Hindlimb muscle (tissue), 1 donor: Measurements from ENCODE around the gene ATP2B2. TPM values are rescaled to one million over a fixed set of nuclear protein-coding genes. Genes with fewer than 3 reads are reported as not detected.

Experiments
- DNase-seq: peaks from one replicate; pipeline ENCODE4 v3.0.0-alpha.2; 2013
- polyA plus RNA-seq: library from polyadenylated mRNA; unstranded; fragments of 120-200 nt; gene quantifications from one replicate; pipeline ENCODE4 v1.2.1, GENCODE V29; 2013; ENCODE audit not compliant: insufficient read length

The ATP2B2 gene
- polyA plus RNA-seq, 1 donor, result 7.1 TPM

DNA sequence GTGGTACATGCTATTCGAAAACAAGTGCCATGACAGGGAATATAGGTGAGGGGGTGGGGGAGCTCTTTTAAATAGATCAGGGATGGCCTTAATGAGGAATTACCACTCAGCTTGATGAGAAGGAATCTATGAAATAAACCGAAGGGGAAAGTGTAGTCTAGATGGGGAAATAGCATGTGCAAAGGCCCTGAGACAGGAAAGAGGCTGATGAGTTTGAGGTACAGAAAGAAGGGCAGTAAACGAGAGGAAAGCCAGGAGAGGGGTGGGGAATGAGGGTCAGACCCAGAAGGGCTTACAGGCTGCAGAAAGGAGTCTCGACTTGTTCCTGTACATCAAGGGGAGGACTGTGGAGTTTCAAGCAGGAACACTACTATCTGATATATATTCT, 12.2 kb downstream of the ATP2B2 start:
- no peak for DNase-seq

DNA sequence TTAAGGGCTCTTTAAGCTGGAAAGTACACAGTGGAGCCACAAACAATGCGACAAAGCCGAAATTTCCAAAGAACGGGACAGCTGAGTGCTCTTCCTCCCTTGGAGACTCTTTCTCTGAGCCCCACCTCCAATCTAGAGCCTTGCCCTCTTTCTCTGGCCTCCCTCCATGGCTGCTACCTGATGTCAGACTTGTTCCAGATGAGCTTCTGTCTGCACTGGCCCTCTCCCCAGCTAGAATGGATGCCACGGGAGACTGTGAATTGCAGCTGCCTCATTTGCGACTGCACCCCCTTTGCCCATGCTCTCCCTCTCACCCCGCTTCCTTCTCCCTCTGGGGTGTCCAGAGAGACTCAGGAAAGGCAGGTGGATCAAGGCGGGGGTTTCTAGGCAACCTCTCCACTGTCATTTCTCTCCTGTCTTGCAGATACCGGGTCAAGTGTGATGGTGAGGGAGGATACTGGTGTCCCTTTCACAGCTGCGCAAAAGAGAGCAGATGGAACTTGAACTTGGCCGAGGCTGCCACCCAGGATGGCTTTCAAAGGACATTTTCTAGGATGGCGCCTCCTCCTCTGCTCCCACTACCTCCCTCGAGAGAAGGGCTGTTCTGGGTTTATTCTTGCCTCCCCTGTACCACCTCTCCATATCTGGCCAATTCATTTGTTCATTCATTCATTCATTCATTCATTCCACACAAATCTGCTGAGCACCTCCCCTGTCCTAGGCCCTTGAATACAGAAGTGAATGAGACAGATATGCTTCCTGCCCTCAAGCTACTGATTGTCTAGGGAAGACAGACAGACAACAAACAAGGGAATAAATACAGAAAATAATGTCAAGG, 12.8 kb downstream of the ATP2B2 start:
- no peak for DNase-seq

DNA sequence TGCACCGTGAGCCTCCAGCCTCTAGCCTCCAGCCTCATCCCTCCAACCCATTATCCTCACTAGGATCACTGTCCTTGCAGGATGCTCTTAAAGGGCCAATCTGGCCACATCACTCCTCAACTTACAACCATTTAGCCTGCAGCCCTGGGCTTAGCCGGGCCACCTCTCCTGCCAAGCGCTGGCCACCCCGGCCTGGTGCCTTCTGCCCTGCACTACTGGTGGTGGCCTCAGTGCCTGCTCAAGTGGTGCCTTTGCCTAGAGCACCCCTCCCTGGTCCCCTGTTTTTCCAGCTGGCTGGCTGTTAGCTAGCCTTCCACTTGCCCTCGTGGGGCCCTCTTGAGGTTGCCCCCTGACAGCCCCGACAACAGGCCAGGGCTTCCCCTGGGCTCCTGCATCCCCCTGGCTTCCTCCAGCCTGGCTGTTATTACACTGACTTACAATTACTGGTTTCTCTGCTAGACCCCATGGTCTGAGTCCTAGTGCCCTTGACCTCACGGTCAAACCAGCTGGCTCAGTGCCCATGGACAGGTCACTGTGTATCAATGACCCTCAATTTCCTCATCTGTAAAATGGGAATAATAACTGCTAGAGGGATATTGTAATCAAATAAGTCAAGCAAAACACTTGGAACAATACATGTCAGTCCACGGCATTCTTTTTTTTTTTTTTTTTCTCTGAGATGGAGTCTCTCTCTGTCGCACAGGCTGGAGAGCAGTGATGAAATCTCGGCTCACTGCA, 15.5 kb downstream of the ATP2B2 start:
- DNase-seq, result no peak

DNA sequence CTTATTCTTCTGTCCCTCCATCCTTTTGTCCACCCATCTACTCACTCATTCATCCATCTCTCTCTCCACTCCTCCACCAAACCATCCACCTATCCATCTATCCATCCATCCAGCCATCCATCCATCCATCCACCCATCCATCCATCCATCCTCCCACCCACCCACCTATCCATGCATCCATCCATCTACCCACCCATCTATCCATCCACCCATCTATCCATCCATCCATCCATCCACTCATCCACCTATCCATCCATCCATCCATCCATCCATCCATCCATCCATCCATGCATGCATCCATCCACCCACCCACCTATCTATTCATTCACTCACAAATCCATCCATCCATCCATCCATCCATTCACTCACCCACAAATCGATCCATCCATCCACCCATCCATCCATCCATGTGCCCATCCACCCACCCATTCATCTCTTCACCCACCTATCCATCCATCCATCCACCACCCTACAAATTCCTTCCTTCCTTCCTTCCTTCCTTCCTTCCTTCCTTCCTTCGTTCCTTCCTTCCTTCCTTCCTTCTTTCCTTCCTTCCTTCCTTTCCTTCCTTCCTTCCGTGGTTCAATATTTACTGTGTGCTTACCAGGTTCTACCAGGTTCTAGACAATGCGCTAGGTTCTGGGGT, 17.3 kb downstream of the ATP2B2 start:
- DNase-seq, result no peak

DNA sequence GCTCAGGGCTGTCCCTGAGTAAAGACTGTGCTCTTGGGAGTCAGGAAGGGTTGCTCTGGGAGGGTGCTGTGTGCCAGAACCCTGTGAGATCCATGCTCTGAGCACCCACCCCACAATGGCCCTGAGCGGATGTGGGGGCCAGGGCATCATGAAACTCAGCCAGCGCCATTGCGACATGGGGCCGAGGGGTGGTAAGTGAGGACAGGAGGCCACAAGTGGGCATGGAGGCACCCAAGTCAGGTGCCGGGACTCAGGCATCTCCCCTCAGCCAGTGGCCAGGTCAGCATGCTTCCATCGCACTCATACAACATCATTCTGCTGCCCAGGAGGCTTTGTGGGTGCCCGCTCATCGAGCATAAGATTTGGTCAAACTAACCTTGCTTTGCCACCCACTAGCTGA, 19.6 kb downstream of the ATP2B2 start:
- no peak for DNase-seq

DNA sequence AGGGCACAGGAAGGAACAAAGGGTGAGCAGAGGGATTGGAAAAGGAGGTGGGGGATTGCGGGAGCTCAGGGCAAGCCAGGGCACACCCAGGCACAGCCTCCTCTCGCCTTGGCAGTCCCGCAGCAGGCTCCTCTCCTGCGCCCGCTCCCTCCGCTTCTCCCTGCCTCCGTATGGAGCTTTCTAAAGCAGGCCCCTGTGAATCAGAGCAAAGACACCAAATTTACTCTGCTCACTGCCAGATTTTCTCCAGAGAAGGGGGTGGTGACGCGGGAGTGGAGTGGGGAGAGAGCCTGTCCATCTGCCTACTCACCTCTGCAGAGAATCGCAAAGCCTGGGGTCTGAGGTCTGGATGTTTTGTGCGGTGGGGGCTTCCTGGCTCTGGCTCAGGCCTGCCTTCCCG, 20.0 kb downstream of the ATP2B2 start:
- DNase-seq, result no peak

DNA sequence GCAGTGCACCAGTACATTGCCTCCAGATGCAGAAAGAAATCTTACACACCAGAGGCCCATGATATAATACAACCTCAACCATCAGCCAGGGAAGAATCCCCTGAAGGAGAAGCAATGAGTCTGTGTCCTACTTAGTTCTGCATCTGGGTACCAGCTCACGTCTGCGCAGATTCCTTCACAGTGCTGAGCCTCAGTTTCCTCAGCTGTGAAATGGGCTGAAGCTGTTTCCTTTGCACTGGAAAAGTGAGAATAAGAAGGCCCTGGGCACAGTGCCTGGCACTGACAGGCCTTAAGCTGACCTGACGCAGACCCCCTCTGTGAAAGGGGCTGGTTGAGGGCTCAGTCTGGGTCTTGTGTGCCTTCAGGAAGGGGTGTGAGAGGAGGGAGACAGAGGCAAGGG, 20.7 kb downstream of the ATP2B2 start:
- DNase-seq, result no peak

DNA sequence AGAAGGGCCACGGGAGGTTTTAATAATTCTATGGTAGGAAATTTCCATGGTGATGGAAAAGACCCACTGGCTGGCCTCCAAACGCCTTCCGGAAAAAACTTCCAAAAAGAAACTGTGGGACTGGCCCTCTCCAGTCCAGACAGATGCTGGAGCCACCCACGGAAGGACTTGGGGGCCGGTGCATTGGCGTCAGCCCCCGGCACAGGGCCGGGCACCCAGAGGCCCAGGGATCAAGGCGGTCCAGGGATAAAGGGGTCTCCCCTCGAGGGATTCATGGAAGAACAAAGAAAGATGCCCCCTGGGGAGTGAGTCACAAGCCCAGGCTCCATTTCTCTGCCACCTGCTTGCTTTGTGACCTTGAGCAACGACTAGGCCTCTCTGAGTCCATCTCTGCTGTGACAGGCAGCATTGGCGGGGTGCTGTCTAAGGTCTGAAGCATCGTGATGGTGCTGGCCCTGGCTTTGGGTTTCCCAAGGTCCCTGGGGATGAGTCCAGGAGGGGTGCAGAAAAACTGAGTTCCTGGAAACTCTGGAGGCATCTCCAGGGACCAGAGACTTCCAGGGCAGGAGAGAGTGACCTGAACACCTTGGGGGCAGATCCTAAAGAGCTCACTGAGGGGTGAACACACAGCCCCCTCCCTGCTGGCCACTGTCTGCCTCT, 21.6 kb downstream of the ATP2B2 start:
- DNase-seq, result no peak

DNA sequence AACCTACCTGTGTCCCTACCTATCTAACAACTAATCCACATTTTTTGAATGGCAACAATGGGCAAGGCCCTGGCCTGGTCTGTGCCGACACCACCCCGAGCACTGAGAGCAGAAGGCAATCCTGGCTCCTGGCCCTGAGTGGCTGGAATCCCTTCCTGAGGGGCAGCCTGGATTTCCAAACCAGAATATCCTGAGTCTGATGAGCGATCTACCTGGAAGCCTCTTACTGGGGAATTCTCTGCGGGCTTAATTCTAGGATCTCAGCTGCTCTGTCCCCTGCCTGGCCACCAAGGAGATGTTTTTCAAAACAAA, 22.1 kb downstream of the ATP2B2 start:
- no peak for DNase-seq

DNA sequence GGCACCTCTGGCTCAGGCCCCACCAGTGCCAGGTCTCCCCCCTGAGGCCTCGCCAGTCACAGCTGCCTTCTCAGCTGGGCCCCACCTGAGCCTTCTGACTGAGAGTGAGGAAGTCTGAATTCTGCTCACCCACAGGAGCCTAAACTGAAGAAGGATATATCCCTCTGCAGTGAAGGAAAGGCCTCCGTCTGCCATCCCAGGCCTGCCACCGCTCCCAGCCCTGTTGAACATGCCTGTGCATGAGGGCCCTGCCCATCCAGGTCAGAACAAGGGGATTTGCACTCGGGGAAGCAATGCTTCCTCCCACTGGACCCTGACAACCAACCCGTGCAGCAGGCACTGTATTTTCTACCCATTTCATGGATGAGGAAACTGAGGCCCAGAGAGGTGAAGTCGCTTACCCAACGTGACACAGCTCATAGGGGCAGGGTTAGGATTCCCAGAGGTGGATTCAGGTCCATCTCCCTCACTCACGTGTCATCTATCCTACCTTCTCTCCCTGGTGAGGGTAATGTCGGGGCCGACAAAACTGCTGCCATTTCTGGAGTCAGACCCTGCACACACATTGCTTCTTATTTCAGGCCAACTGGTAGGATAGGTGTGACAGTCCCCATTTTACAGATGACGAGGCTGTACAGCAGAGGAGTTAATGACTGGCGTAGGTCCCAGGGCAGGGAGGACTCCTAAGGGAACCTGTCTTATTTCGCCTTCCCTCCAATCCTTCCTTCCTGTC, 22.6 kb downstream of the ATP2B2 start:
- no peak for DNase-seq

DNA sequence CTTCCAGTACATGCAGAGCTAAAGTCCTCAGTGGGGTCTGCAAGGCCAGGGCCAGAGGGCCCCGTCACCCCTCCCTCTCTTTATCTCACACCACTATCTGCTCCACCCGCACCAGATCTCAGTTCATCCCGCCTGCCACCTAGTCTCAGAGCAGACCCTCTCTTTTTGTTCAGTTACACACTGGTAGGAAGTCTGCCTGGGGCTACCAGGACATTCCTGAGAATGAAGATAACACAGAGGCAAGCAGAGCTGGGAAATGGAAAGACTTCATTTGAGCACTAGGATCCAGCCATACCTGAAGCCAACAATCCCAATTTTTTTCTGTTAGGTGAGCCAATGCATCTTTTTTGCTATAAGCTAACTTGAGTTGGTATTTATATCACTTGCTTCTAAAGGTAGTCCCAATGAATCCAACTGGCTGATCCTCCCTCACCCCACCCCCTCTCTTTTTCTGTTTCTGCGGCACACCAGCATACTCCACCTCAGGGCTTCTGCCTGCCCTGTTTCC, 24.5 kb downstream of the ATP2B2 start:
- DNase-seq, result no peak

DNA sequence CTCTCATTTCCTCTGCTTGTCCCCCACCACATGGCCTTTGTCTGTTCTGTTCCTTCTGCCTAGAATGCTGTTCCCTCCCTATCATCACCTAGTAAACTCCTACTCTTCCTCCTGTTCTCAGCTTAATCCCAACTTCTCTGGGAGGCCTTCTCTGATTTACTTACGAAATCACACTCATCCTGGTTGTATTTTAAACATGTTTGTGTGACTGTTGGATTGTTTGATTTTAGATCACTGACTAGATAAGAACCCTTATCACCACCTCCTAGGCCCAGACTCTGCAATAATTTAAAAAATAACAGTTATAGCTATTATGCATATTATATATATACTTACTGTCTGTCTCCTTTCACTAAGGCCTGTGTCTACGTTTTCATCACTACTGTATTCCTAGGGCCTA, 26.1 kb downstream of the ATP2B2 start:
- no peak for DNase-seq

DNA sequence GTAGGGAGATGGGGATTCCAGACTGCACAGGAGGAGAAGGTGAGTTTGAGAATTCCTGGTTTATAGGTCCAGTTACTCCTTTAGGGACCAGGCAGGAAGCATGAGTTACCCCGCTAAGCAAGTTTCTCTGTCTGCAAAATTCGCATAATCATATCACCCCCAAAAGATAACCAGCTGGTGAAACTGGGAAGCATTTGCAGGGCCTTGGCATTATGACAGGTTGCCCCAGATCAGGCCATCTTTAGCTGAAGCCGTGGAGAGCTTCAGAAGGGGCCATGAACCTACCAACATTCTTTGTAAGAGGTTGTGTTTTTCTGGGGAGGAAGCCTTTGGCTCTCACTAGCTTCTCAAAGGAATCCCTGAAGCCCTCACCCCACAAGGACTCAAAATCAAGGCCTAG, 29.4 kb downstream of the ATP2B2 start:
- no peak for DNase-seq

DNA sequence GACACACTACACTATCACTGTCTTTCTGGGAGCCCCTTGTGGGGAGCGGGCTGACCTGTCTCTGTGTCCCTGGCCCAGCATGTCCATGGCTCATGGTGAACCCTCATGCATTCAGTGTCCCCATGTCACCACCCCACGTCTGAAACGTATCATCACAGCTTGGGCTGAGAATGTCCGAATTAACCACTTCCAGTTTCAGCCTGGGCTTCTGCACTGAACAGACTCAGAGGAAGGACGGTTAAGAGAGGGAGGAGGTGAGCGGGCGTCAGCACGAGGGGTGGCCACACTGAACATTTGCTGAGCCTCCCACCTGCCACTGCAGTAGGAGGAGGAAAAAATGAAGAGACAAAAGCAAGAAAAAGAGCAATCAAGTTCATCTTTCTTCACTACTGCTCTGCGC, 30.5 kb downstream of the ATP2B2 start:
- no peak for DNase-seq

DNA sequence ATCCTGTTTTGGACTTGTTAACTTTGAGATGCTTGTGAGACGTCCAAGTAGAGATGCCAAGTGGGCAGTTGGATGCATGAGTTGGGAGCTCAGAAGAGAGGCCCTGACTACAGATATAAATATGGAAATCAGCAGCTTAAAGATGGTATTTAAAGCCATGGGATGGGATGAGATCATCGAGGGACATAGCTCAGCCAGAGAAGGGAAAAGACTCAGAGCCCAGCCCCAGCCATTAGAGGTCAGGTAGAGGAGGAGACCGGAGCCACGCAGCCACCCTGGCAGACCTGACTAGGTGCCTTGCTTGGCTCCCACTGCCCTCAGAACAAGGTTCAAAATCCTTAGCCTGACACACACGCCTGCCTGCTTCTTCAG, 31.1 kb downstream of the ATP2B2 start:
- DNase-seq, result no peak

DNA sequence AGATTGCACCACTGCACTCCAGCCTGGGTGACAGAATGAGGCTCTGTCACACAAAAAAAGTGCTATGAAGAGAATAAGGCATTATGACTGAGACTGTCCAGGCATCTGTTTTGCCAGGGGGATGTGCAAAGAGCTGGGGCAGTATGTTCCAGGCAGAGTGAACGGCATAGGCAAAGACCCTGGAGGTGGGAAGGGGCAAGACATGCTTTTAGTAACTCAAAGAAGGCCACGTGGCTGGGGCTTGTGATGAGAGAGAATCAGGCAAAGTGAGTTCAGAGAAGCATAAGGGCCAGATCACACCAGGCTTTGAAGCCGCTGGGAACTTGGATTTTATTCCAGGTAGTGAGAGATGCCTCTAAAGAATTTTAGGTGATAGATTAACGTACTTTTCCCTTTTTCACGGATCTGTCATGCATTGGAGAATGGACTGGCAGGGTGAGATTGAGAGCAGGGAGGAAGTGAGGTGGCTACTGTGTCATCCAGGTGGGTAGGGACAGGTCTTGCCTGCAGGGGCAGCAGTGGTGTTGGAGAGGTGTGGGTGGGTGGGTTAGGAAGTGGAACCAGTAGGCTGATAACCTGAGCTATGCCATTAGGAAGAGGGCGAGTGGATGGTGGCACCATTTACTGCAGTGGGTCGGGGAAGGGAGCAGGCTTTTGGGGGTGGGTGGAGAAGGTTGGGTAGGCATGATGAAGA, 31.7 kb downstream of the ATP2B2 start:
- DNase-seq, result no peak

DNA sequence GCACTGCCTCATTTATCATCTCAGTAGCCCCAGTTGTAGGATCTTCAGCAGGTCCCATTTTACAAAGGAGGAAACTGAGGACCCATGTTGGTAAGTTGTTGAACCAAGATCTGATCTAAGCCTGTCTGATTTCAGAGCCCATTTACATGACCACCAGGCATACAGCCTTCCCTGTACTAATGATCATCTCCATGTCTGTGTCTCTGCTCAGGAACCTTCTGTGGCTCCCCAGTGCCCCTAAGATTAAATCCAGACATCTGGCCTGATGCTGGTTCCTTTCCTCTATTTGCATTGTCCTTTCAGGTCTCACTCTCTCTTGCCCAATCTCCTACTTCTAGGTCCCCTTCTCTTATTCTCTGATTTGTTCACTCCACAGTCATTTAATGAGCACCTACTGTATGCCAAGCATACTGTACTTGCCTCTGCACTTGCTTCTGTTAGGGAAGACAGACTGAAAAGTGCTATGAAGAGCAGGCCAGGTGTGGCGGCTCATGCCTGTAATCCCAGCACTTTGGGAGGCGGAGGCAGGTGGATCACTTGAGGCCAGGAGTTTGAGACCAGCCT, 32.4 kb downstream of the ATP2B2 start:
- DNase-seq, result no peak

DNA sequence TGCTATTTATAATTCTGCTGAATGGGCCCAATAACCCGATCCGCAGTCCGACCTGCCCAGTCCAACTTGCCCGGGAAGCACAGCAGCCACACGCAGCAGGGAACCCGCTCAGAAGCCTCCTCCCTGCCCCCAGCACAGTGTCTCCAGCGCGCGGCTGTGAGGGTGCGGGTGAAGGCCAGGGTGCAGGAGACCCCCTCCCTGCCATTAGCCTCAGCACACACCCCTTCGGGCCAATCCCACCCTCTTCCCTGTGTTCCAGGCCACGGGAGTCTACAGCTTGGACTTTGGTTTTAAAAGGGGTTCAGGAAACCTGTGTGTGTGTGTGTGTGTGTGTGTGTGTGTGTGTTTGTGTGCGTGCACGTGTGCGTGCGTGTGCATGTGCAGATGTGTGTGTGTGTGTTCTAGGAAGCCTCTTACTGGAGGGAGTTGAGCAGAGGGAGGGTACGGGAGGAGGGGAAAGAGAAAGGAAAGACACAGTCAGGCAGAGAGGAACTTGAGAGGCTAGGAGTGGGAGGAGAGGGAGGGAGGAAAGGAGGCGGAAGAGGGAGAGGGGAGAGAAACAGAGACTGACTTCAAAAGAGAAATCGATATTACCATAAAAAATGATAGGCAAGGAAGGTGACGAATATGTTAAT, 34.2 kb downstream of the ATP2B2 start:
- no peak for DNase-seq

DNA sequence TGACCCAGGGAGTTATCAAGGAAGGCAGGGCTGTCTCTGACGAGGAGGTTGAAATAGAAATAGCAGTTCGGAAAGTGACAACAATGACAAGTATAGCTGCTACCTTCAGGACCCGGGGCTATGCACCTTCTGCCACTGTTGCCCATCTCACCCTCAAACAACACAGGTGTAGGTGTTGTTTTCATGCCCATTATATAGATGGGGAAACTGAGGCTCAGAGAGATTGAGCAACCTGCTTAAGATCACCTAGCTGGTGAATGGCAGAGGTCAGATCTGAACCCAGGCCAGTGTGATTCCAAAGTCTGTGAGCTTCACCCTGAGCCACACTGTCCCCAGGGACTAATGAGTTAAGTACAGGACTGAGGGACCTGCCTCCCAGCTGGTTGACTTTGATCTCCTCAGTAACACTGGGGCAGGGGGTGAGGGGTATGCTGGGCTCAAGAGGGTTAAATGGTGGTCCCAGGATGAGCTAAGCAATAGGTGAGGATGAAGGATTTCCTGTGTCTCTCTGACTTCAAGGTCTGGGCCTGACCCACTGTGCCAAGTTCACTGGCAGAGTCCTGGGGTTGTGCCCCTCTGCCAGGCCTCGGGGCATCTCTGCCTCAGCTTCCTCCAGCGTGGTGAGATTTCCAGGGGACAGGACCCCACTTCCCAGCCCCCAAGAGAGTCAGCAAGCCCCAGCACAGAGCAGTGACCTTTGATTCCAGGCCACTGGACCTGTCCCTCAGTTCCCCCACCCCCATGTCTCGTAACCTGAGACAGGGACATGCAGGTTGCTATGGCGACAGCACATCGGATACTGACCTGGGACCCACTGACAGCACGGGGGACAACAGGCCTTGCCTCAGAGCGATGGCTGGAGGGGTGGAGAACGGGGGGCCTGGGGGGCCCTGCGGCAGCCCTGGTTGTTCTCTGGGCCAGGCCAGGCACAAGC, 35.0 kb downstream of the ATP2B2 start:
- no peak for DNase-seq
